HEK293 (cell line): ENCODE data around the gene SMIM24.

Source experiments
- BCL11A ChIP-seq: fragments of 450-650 bp; formaldehyde crosslinking; IDR thresholded peaks from 2 replicates; pipeline ENCODE4 v1.5.1; 2016; ENCODE audit warnings: low read depth, missing biosample characterization, missing genetic modification characterization
- GLI4 ChIP-seq: fragments of 450-650 bp; formaldehyde crosslinking; IDR thresholded peaks from 2 replicates; pipeline ENCODE4 v1.5.1; 2016; ENCODE audit warnings: missing biosample characterization, missing genetic modification characterization
- GLIS1 ChIP-seq: fragments of 450-650 bp; formaldehyde crosslinking; IDR thresholded peaks from 2 replicates; pipeline ENCODE4 v1.5.1; 2016; ENCODE audit warnings: missing biosample characterization, missing genetic modification characterization
- HOXC10 ChIP-seq: sonication (generic); formaldehyde crosslinking; IDR thresholded peaks from 2 replicates; pipeline ENCODE4 v1.8.1; 2023; ENCODE audit warnings: mild to moderate bottlenecking, missing genetic modification reagents
- KLF10 ChIP-seq: fragments of 450-650 bp; IDR thresholded peaks from 2 replicates; pipeline ENCODE4 v1.5.1; 2018; ENCODE audit warnings: missing biosample characterization, mild to moderate bottlenecking, missing genetic modification characterization
- MYNN ChIP-seq: fragments of 450-650 bp; formaldehyde crosslinking; IDR thresholded peaks from 2 replicates; pipeline ENCODE4 v1.5.1; 2016; ENCODE audit warnings: missing biosample characterization, missing genetic modification characterization, borderline replicate concordance
- OSR2 ChIP-seq: fragments of 450-650 bp; formaldehyde crosslinking; IDR thresholded peaks from 2 replicates; pipeline ENCODE4 v1.5.1; 2016; ENCODE audit warnings: missing biosample characterization, missing genetic modification characterization
- SP2 ChIP-seq: fragments of 450-650 bp; formaldehyde crosslinking; IDR thresholded peaks from 2 replicates; pipeline ENCODE4 v1.5.1; 2016; ENCODE audit warnings: missing biosample characterization, missing genetic modification characterization
- YY2 ChIP-seq: fragments of 450-650 bp; formaldehyde crosslinking; IDR thresholded peaks from 2 replicates; pipeline ENCODE4 v1.5.1; 2016; ENCODE audit warnings: missing biosample characterization, missing genetic modification characterization
- ZBTB1 ChIP-seq: fragments of 450-650 bp; formaldehyde crosslinking; IDR thresholded peaks from 2 replicates; pipeline ENCODE4 v1.5.1; 2016; ENCODE audit warnings: missing biosample characterization, missing genetic modification characterization
- ZBTB21 ChIP-seq: fragments of 450-650 bp; formaldehyde crosslinking; IDR thresholded peaks from 2 replicates; pipeline ENCODE4 v1.5.1; 2017; ENCODE audit warnings: missing biosample characterization, missing genetic modification characterization
- ZNF10 ChIP-seq: fragments of 450-650 bp; formaldehyde crosslinking; IDR thresholded peaks from 2 replicates; pipeline ENCODE4 v1.5.1; 2017; ENCODE audit warnings: missing biosample characterization, missing genetic modification characterization
- ZNF132 ChIP-seq: fragments of 450-650 bp; formaldehyde crosslinking; IDR thresholded peaks from 2 replicates; pipeline ENCODE4 v1.5.1; 2017; ENCODE audit warnings: missing biosample characterization, missing genetic modification characterization, borderline replicate concordance
- ZNF138 ChIP-seq: fragments of 450-650 bp; formaldehyde crosslinking; IDR thresholded peaks from 2 replicates; pipeline ENCODE4 v1.5.1; 2016; ENCODE audit warnings: missing biosample characterization, missing genetic modification characterization, borderline replicate concordance
- ZNF19 ChIP-seq: fragments of 450-650 bp; formaldehyde crosslinking; IDR thresholded peaks from 2 replicates; pipeline ENCODE4; 2016; ENCODE audit warnings: missing biosample characterization, missing genetic modification characterization, low read depth
- ZNF266 ChIP-seq: fragments of 450-650 bp; formaldehyde crosslinking; IDR thresholded peaks from 2 replicates; pipeline ENCODE4 v1.5.1; 2016; ENCODE audit warnings: missing biosample characterization, missing genetic modification characterization, low read depth
- ZNF394 ChIP-seq: fragments of 450-650 bp; formaldehyde crosslinking; IDR thresholded peaks from 2 replicates; pipeline ENCODE4 v1.5.1; 2016; ENCODE audit warnings: missing biosample characterization, missing genetic modification characterization, mild to moderate bottlenecking, moderate library complexity, borderline replicate concordance
- ZNF548 ChIP-seq: fragments of 450-650 bp; formaldehyde crosslinking; IDR thresholded peaks from 2 replicates; pipeline ENCODE4 v1.5.1; 2016; ENCODE audit warnings: missing biosample characterization, missing genetic modification characterization
- ZNF549 ChIP-seq: fragments of 450-650 bp; IDR thresholded peaks from 2 replicates; pipeline ENCODE4 v1.5.1; 2018; ENCODE audit warnings: missing biosample characterization, missing genetic modification characterization, mild to moderate bottlenecking, inconsistent platforms, moderate library complexity
- ZNF585B ChIP-seq: fragments of 450-650 bp; formaldehyde crosslinking; IDR thresholded peaks from 2 replicates; pipeline ENCODE4 v1.5.1; 2016; ENCODE audit warnings: missing biosample characterization, missing genetic modification characterization
- ZNF624 ChIP-seq: fragments of 450-650 bp; formaldehyde crosslinking; IDR thresholded peaks from 2 replicates; pipeline ENCODE4 v1.5.1; 2017; ENCODE audit warnings: missing biosample characterization, missing genetic modification characterization
- ZNF660 ChIP-seq: fragments of 450-650 bp; IDR thresholded peaks from 2 replicates; pipeline ENCODE4 v1.5.1; 2018; ENCODE audit warnings: missing biosample characterization, mild to moderate bottlenecking, missing genetic modification characterization
- ZNF664 ChIP-seq: fragments of 450-650 bp; formaldehyde crosslinking; IDR thresholded peaks from 2 replicates; pipeline ENCODE4 v1.5.1; 2016; ENCODE audit warnings: missing biosample characterization, missing genetic modification characterization
- ZNF701 ChIP-seq: fragments of 450-650 bp; formaldehyde crosslinking; IDR thresholded peaks from 2 replicates; pipeline ENCODE4 v1.5.1; 2016; ENCODE audit warnings: missing biosample characterization, missing genetic modification characterization
- ZNF776 ChIP-seq: fragments of 450-650 bp; formaldehyde crosslinking; IDR thresholded peaks from 2 replicates; pipeline ENCODE4 v1.5.0; 2017; ENCODE audit warnings: missing biosample characterization, missing genetic modification characterization, borderline replicate concordance
- ZSCAN16 ChIP-seq: fragments of 450-650 bp; formaldehyde crosslinking; IDR thresholded peaks from 2 replicates; pipeline ENCODE4 v1.5.1; 2016; ENCODE audit warnings: missing biosample characterization, missing genetic modification characterization
- TF ChIP-seq, protein P1 (sequence below): fragments of 450-650 bp; formaldehyde crosslinking; IDR thresholded peaks from 2 replicates; pipeline ENCODE4 v1.5.1; 2016; ENCODE audit warnings: missing biosample characterization, missing genetic modification characterization
- TF ChIP-seq, protein P2 (sequence below): fragments of 450-650 bp; formaldehyde crosslinking; IDR thresholded peaks from 2 replicates; pipeline ENCODE4 v1.5.1; 2016; ENCODE audit warnings: missing biosample characterization, missing genetic modification characterization, borderline replicate concordance
- TF ChIP-seq, protein P3 (sequence below): fragments of 450-650 bp; formaldehyde crosslinking; IDR thresholded peaks from 2 replicates; pipeline ENCODE4 v1.5.1; 2016; ENCODE audit warnings: missing biosample characterization, missing genetic modification characterization, low read depth
- TF ChIP-seq, protein P4 (sequence below): fragments of 450-650 bp; formaldehyde crosslinking; conservative IDR thresholded peaks from 2 replicates; pipeline ENCODE4 v1.5.1; 2016; ENCODE audit warnings: low read depth, missing biosample characterization, missing genetic modification characterization

The SMIM24 gene

DNA sequence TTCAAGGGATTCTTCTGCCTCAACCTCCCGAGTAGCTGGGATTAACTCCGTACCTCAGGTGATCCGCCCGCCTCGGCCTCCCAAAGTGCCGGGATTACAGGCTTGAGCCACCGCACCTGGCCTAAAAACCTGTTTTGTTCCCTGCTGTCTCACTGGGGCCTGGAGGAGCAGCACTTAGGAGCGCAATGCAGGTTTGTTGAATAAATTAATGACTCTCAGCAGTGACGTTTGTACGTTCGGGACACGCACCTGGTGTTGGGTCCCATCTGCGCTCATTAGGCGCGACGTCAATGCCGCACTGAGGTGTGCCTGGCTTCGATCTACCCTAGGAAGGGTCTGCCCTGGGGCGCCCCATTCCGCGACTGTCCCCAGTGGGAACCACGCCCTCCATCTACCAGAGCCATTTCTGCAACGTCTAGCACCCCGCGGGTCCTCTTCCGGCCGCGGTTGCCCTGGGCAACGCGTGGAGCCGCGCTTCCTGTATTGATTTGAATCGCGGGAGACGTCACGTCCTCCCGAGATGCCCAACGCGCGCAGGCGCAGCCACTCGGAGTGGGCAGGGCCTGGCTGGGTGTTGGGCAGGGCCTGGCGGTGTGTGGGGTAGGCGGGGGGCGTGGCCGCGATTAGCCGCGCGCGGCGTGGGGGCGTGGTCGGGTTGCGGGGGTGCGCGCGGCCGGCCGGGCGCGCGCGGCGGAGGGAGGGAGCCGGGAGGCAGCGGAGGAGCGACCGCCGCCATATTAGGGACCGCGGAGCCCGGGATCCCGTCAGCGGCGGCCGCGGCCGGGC lies 25.5 kb upstream of the SMIM24 start, which contains the start of gene FZR1 (continued):
- TF ChIP-seq ZNF660 (0 out of 2 replicates have a peak, but pooled peaks have one; percentile 12), OSR2 (tag by site-specific recombination) (0 out of 2 replicates have a peak, but pooled peaks have one; percentile 2), ZNF624 (tag by site-specific recombination) (no peak), ZNF585B (tag by site-specific recombination) (no peak), BCL11A (tag by site-specific recombination) (no peak), ZSCAN16 (no peak), GLIS1 (tag by site-specific recombination) (peak; percentile 65), ZNF776 (tag by site-specific recombination) (no peak), ZNF10 (tag by site-specific recombination) (no peak), ZNF266 (tag by site-specific recombination) (no peak), ZBTB1 (no peak), GLI4 (tag by site-specific recombination) (no peak), ZNF701 (tag by site-specific recombination) (no peak), KLF10 (tag by site-specific recombination) (peak; percentile 78; the same call in 1 of the 2 replicates), HOXC10 (CRISPR knock-in tag) (no peak), ZNF132 (tag by site-specific recombination) (no peak), ZBTB21 (tag by site-specific recombination) (peak; percentile 96), ZNF664 (tag by site-specific recombination) (no peak), ZNF549 (tag by site-specific recombination) (no peak), ZNF394 (tag by site-specific recombination) (peak; percentile 48; the same call in 1 of the 2 replicates), ZNF138 (tag by site-specific recombination) (no peak), SP2 (tag by site-specific recombination) (peak; percentile 87), ZNF19 (tag by site-specific recombination) (no peak), YY2 (tag by site-specific recombination) (peak; percentile 26; the same call in 1 of the 2 replicates), ZNF548 (tag by site-specific recombination) (no peak), MYNN (no peak)
- TF ChIP-seq, protein P1, sequence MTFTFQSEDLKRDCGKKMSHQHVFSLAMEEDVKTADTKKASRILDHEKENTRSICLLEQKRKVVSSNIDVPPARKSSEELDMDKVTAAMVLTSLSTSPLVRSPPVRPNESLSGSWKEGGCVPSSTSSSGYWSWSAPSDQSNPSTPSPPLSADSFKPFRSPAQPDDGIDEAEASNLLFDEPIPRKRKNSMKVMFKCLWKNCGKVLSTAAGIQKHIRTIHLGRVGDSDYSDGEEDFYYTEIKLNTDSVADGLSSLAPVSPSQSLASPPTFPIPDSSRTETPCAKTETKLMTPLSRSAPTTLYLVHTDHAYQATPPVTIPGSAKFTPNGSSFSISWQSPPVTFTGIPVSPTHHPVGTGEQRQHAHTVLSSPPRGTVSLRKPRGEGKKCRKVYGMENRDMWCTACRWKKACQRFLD (tag by site-specific recombination), result no peak
- TF ChIP-seq, protein P2, sequence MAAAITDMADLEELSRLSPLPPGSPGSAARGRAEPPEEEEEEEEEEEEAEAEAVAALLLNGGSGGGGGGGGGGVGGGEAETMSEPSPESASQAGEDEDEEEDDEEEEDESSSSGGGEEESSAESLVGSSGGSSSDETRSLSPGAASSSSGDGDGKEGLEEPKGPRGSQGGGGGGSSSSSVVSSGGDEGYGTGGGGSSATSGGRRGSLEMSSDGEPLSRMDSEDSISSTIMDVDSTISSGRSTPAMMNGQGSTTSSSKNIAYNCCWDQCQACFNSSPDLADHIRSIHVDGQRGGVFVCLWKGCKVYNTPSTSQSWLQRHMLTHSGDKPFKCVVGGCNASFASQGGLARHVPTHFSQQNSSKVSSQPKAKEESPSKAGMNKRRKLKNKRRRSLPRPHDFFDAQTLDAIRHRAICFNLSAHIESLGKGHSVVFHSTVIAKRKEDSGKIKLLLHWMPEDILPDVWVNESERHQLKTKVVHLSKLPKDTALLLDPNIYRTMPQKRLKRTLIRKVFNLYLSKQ, result no peak
- TF ChIP-seq, protein P3, sequence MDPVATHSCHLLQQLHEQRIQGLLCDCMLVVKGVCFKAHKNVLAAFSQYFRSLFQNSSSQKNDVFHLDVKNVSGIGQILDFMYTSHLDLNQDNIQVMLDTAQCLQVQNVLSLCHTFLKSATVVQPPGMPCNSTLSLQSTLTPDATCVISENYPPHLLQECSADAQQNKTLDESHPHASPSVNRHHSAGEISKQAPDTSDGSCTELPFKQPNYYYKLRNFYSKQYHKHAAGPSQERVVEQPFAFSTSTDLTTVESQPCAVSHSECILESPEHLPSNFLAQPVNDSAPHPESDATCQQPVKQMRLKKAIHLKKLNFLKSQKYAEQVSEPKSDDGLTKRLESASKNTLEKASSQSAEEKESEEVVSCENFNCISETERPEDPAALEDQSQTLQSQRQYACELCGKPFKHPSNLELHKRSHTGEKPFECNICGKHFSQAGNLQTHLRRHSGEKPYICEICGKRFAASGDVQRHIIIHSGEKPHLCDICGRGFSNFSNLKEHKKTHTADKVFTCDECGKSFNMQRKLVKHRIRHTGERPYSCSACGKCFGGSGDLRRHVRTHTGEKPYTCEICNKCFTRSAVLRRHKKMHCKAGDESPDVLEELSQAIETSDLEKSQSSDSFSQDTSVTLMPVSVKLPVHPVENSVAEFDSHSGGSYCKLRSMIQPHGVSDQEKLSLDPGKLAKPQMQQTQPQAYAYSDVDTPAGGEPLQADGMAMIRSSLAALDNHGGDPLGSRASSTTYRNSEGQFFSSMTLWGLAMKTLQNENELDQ, result no peak
- TF ChIP-seq, protein P4, sequence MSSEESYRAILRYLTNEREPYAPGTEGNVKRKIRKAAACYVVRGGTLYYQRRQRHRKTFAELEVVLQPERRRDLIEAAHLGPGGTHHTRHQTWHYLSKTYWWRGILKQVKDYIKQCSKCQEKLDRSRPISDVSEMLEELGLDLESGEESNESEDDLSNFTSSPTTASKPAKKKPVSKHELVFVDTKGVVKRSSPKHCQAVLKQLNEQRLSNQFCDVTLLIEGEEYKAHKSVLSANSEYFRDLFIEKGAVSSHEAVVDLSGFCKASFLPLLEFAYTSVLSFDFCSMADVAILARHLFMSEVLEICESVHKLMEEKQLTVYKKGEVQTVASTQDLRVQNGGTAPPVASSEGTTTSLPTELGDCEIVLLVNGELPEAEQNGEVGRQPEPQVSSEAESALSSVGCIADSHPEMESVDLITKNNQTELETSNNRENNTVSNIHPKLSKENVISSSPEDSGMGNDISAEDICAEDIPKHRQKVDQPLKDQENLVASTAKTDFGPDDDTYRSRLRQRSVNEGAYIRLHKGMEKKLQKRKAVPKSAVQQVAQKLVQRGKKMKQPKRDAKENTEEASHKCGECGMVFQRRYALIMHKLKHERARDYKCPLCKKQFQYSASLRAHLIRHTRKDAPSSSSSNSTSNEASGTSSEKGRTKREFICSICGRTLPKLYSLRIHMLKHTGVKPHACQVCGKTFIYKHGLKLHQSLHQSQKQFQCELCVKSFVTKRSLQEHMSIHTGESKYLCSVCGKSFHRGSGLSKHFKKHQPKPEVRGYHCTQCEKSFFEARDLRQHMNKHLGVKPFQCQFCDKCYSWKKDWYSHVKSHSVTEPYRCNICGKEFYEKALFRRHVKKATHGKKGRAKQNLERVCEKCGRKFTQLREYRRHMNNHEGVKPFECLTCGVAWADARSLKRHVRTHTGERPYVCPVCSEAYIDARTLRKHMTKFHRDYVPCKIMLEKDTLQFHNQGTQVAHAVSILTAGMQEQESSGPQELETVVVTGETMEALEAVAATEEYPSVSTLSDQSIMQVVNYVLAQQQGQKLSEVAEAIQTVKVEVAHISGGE (tag by site-specific recombination), result peak; percentile 81
